NB4 (cell line): Measurements from ENCODE around the gene GPR3.
"Not testable (repeated sequence)": the region's sequence is repeated elsewhere in the genome, so short reads cannot be mapped to it uniquely, and the experiment has no call there.

Source experiments
- DNase-seq: peaks from one replicate; pipeline ENCODE4 v3.0.0; 2010; ENCODE audit warnings: low read depth
- H3K4me3 ChIP-seq: one replicate; pipeline ENCODE4 v1.5.1; 2011; ENCODE audit warnings: mild to moderate bottlenecking, low read depth, low read length, moderate library complexity
- CTCF ChIP-seq: IDR thresholded peaks from one replicate; pipeline ENCODE4 v1.5.1; 2012; ENCODE audit warnings: low read depth, low read length
- MAX ChIP-seq: IDR thresholded peaks from 2 replicates; pipeline ENCODE4 v1.6.1; 2011; ENCODE audit warnings: low read depth, low read length
- MYC ChIP-seq: IDR thresholded peaks from 2 replicates; pipeline ENCODE4 v1.6.1; 2011; ENCODE audit warnings: low read depth, low read length
- POLR2A ChIP-seq: IDR thresholded peaks from 2 replicates; pipeline ENCODE4 v1.6.1; 2011; ENCODE audit warnings: mild to moderate bottlenecking; ENCODE audit not compliant: insufficient read length; ENCODE audit errors: extremely low read depth

The GPR3 gene

GRCh38 chr1:27429029-27429425 lies 36.6 kb downstream of the GPR3 start:
- DNase-seq: no peak
- H3K4me3 ChIP-seq: peak overlapping the region; percentile 27
- no peak for TF ChIP-seq POLR2A
- no peak for TF ChIP-seq MAX
- TF ChIP-seq MYC: no peak
- no peak for TF ChIP-seq CTCF

DNA sequence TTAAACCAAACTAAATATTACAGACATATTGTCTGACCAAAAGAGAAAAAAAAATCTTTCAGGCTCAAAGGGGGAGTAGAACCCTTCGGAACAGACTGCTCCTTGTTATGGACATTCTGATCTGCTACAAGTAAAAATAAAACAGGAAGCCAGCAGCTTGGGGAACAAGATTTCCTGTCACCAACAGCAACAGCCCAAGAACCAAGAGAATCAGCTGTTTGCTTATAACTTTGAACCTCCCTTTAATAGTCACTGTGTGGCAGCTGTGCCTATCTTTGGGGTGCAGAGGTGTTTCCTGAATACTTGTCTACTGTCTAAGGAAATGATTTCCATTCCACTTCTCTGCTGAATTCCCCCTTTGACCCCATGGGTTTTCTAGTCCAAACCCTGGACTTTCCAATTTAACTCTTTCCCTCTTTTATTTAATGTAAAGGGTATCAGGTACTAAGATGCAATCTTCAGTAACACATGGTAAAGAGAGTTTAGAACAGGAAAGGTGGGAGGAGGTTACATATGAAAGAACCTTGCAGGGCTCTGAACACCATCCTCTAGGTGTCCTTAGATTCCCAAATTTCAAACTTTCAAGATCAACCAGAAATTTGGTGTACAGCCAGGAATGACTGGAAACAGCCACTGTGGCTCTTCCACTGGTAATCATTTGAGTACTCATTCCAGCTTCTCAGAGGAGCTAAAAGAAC lies 38.6 kb downstream of the GPR3 start:
- no peak for TF ChIP-seq MYC
- TF ChIP-seq POLR2A: no peak
- no peak for TF ChIP-seq MAX
- TF ChIP-seq CTCF: no peak
- peak; percentile 64 for DNase-seq
- no peak overlapping the region for H3K4me3 ChIP-seq

DNA sequence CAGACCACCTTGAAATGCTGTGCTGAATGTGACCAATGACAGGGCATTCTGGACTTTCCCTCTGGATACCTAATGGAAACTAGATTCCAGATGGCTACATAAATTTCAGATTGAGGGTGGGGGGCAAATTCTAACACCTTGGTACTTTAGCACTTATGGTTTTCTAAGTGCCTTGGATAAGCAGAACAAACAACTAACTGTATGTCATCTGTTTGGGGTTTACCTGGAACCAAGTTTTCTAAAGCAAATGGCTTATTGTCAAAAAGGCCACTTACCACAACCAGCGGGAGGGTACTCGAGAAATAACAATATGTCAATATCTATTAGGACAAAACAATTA lies 39.1 kb downstream of the GPR3 start:
- no peak for TF ChIP-seq CTCF
- no peak for TF ChIP-seq MYC
- no peak overlapping the region for H3K4me3 ChIP-seq
- DNase-seq: no peak

DNA sequence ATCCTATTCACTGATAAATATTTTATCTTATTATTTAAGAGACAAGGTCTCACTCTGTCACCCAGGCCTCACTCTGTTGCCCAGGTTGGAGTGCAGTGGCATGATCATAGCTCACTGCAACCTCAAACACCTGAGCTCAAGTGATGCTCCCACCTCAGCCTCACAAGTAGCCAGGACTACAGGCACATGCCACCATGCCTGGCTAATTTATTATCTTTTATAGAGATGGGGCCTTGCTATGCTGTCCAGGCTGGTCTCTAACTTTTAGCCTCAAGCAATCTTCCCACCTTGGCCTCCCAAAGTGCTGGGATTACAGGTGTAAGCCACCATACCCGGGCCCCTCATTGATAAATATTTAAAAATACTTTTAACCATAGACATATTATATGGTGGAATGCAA lies 40.3 kb downstream of the GPR3 start:
- not testable (repeated sequence) for DNase-seq, H3K4me3 ChIP-seq

DNA sequence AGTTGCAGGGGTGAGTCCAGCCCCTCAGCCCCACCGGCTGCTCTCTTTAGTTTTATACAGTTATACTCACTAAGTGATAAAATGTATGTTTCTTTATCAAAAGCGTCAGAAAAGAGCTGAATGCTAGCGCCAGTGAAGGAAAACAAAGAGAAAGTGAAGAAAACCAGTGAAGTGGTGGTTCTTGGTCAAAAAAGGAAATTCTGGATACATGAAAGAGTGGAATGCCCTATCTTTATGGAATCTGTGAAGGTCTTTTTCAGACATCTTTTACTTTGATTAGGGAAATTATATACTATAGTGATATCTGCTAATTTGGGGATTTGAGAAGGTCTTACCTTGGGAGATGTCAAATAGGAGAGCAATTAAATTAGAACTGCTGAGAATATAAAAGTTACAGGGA lies 41.3 kb downstream of the GPR3 start:
- TF ChIP-seq MAX (no peak), POLR2A (no peak), MYC (no peak), CTCF (no peak)
- DNase-seq: no peak

GRCh38 chr1:27435566-27436203 lies 43.3 kb downstream of the GPR3 start:
- H3K4me3 ChIP-seq: no peak overlapping the region
- peak; percentile 95 for DNase-seq
- TF ChIP-seq MAX (peak; percentile 95), POLR2A (no peak), MYC (peak; percentile 96), CTCF (no peak)

More for the DNA sequence above, 41.3 kb downstream of the GPR3 start:
- H3K4me3 ChIP-seq: no peak overlapping the region
